GM12878 (cell line): ENCODE results near the gene MIPOL1. TPM values are rescaled to one million over a fixed set of nuclear protein-coding genes. Genes with fewer than 3 reads are reported as not detected.

ENCODE experiments used
- ATAC-seq: fragments of 200-7000 bp; cut with Tn5 transposase; 3 replicates; pipeline ENCODE4 v1.9.1; 2020; ENCODE audit warnings: mild to moderate bottlenecking, moderate library complexity
- BruUV-seq: library from RNA; stranded (reverse); fragments of 400-500 nt; replicated peaks from 2 replicates; lab custom pipeline; 2021; lab: Mats Ljungman, UMichigan
- CTCF ChIA-PET: fragments of 300-600 bp; sonication (Branson Sonifier 250); formaldehyde crosslinking; extraction: SDS; loops from one replicate; lab custom pipeline; 2021; ENCODE audit warnings: inconsistent platforms; lab: Yijun Ruan, JAX
- POLR2A ChIA-PET: fragments of 350-600 bp; formaldehyde crosslinking; extraction: SDS; loops from one replicate; lab custom pipeline; 2021; ENCODE audit warnings: inconsistent platforms; lab: Charles Lee
- RAD21 ChIA-PET: fragments of 300-600 bp; sonication (Branson Sonifier 250); formaldehyde crosslinking; loops from one replicate; lab custom pipeline; 2023; ENCODE audit warnings: antibody characterized with exemption; ENCODE audit not compliant: unreplicated experiment; lab: Charles Lee
- SMC1A ChIA-PET: fragments of 300-600 bp; sonication (Branson Sonifier 250); formaldehyde crosslinking; loops from one replicate; lab custom pipeline; 2023; ENCODE audit not compliant: unreplicated experiment, uncharacterized antibody; lab: Charles Lee
- DNase-seq: peaks from one replicate; pipeline ENCODE4 v3.0.0-alpha.2; 2011; ENCODE audit warnings: low read depth, low spot score
- FAIRE-seq: peaks from 3 replicates; lab custom pipeline; 2011; peaks lifted over from hg19 to GRCh38; lab: Jason Lieb, UNC
- H2AFZ ChIP-seq: 2 replicates; pipeline ENCODE4 v1.6.0; 2011; ENCODE audit warnings: low read depth, low read length, control low read depth; ENCODE audit not compliant: control insufficient read depth
- H3K27ac ChIP-seq: 2 replicates; pipeline ENCODE4 v1.5.1; 2011; ENCODE audit warnings: control low read depth; ENCODE audit not compliant: control insufficient read depth, insufficient read depth
- H3K27me3 ChIP-seq, 2 experiments: replicated peaks in 1 of 2; 2 replicates each; pipeline versions ENCODE4 v1.6.0 to v1.6.1; 2011; ENCODE audit warnings: low read length in 1 of 2; ENCODE audit not compliant: control insufficient read depth in 2 of 2, insufficient read depth in 2 of 2
- H3K36me3 ChIP-seq, 2 experiments: 2 replicates each; pipeline ENCODE4 v1.5.1; 2011; ENCODE audit warnings: low read length in 1 of 2; ENCODE audit not compliant: control insufficient read depth in 2 of 2, insufficient read depth in 2 of 2
- H3K4me1 ChIP-seq: 2 replicates; pipeline ENCODE4 v1.6.1; 2011; ENCODE audit warnings: mild to moderate bottlenecking, low read length, moderate library complexity, mixed read lengths; ENCODE audit not compliant: control insufficient read depth, insufficient read depth
- H3K4me2 ChIP-seq: 2 replicates; pipeline ENCODE4 v1.6.0; 2011; ENCODE audit warnings: control low read depth; ENCODE audit not compliant: control insufficient read depth, insufficient read depth
- H3K4me3 ChIP-seq: fragments of 200-600 bp; sonication (generic); 2 replicates; pipeline ENCODE4 v1.5.1; 2016
- H3K79me2 ChIP-seq: 2 replicates; pipeline ENCODE4 v1.6.0; 2011; ENCODE audit warnings: low read length; ENCODE audit not compliant: control insufficient read depth, insufficient read depth
- H3K9ac ChIP-seq: 2 replicates; pipeline ENCODE4 v1.8.0; 2011; ENCODE audit warnings: low read length, control low read depth, mixed read lengths; ENCODE audit not compliant: control insufficient read depth, insufficient read depth
- H3K9me3 ChIP-seq: replicated peaks from 3 replicates; pipeline ENCODE4 v1.5.1; 2011; ENCODE audit warnings: mild to moderate bottlenecking, low read length; ENCODE audit not compliant: control insufficient read depth, insufficient read depth
- H4K20me1 ChIP-seq: 2 replicates; pipeline ENCODE4 v1.6.0; 2011; ENCODE audit not compliant: control insufficient read depth, insufficient read depth
- BRCA1 ChIP-seq: IDR thresholded peaks from 2 replicates; pipeline ENCODE4 v1.6.1; 2011; ENCODE audit warnings: low read depth, low read length, improper control_type of control experiment
- CHD4 ChIP-seq: fragments of 200-600 bp; sonication (generic); IDR thresholded peaks from 2 replicates; pipeline ENCODE4 v1.6.1; 2016; ENCODE audit warnings: mild to moderate bottlenecking
- HDAC6 ChIP-seq: fragments of 200-600 bp; sonication (generic); IDR thresholded peaks from one replicate; pipeline ENCODE4 v1.8.0; 2017; ENCODE audit warnings: antibody characterized with exemption; ENCODE audit not compliant: unreplicated experiment
- KLF5 ChIP-seq: fragments of 450-650 bp; IDR thresholded peaks from 2 replicates; pipeline ENCODE4 v1.6.1; 2014; ENCODE audit warnings: mild to moderate bottlenecking; ENCODE audit not compliant: partially characterized antibody
- MXI1 ChIP-seq: fragments of 150-350 bp; IDR thresholded peaks from 2 replicates; pipeline ENCODE4 v1.6.1; 2011; ENCODE audit warnings: low read depth, mild to moderate bottlenecking, inconsistent platforms, low read length, improper control_type of control experiment
- NR2C2 ChIP-seq: IDR thresholded peaks from 2 replicates; pipeline ENCODE4 v1.6.1; 2011; ENCODE audit warnings: borderline replicate concordance, low read depth; ENCODE audit not compliant: control insufficient read depth, insufficient read length
- SREBF2 ChIP-seq: IDR thresholded peaks from 2 replicates; pipeline ENCODE4 v1.6.1; 2012; ENCODE audit warnings: mild to moderate bottlenecking, low read length
- ZNF622 ChIP-seq: fragments of 450-650 bp; IDR thresholded peaks from 2 replicates; pipeline ENCODE4 v1.6.1; 2017; ENCODE audit warnings: mild to moderate bottlenecking, inconsistent platforms
- WGBS: methylation state at CpG from one replicate; pipeline ENCODE4 v1.1.6; 2016; ENCODE audit warnings: low lambda C conversion rate; ENCODE audit not compliant: insufficient replicate concordance, insufficient coverage; ENCODE audit errors: missing lambda C conversion rate; 5-methylcytosine and 5-hydroxymethylcytosine counted together
- in situ Hi-C: fragments of 300-500 bp; cut with MboI; formaldehyde crosslinking; loops from 9 replicates; pipeline ENCODE4 v1.14.3; 2018; ENCODE audit warnings: mixed read lengths
- intact Hi-C: fragments of 100-400 bp; cut with micrococcal nuclease; formaldehyde crosslinking; loops from one replicate; pipeline ENCODE4 v1.14.2; 2022; ENCODE audit not compliant: unreplicated experiment
- polyA plus RNA-seq, 11 experiments: library from polyadenylated mRNA; depleted of rRNA in 4 of 11; unstranded in 6 of 11; stranded (reverse) in 5 of 11; fragments of >200 nt; fragmentation: Nextera tagmentation in 4 of 11; fragmentation: Illumina TruSeq in 1 of 11; extraction: Ambion mirVana in 4 of 11; extraction: Trizol in 1 of 11; gene quantifications; 1 replicate in 1 of 11; 2 replicates in 10 of 11; pipeline versions ENCODE4 v1.2.1 to v1.2.3, GENCODE V29; 2011 to 2016; ENCODE audit warnings: inconsistent platforms in 2 of 11, missing spikeins in 2 of 11, low read depth in 1 of 11
- total RNA-seq, 4 experiments: library from RNA; depleted of rRNA in 3 of 4; stranded (reverse); fragments of >200 nt in 3 of 4; fragmentation: Illumina TruSeq in 1 of 4; extraction: Trizol in 1 of 4; gene quantifications; 2 replicates each; pipeline versions ENCODE4 v1.2.1 to v1.2.3, GENCODE V29; 2013 to 2021
- TF ChIP-seq, protein P1 (sequence below): IDR thresholded peaks from 2 replicates; pipeline ENCODE4 v1.6.1; 2011; ENCODE audit warnings: borderline replicate concordance, low read depth, mild to moderate bottlenecking, moderate library complexity, low read length; ENCODE audit not compliant: insufficient read depth, poor library complexity, severe bottlenecking
- TF ChIP-seq, protein P2 (sequence below): fragments of 450-650 bp; IDR thresholded peaks from 2 replicates; pipeline ENCODE4 v1.6.1; 2017; ENCODE audit warnings: antibody characterized with exemption, mild to moderate bottlenecking, moderate library complexity
- TF ChIP-seq, protein P3 (sequence below): IDR thresholded peaks from 2 replicates; pipeline ENCODE4 v1.6.1; 2011; ENCODE audit warnings: low read depth, mild to moderate bottlenecking, low read length, moderate library complexity, borderline replicate concordance; ENCODE audit errors: extremely low read depth

Gene MIPOL1
- total and polyA plus RNA-seq, 10 of the 15 experiments (the other 5 are each of a cell fraction or from before 2014, with no cell fraction given) = 0.06 TPM; not detected in 9

DNA sequence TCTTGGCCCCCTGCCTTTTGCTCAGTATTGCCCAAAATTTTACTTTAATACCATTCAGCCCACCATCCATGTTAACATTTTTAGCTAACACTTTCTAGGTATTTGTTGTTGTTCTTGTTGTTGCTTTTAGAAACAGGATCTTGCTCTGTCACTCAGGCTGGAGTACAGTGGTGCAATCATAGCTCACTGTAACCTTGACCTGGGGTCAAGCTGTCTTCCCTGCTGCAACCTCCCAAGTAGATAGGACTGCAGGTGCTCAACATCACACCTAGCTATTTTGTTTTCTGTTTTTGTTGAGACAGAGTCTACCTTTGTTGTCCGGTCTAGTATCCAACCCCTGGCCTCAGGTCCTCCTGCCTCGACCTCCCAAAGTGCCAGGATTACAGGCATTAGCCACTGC is 4.0 kb downstream of the MIPOL1 start:
- ChIA-PET RAD21 (no interaction called here), CTCF (interaction anchor here (1.6 kb wide), 1 partner anchor 29 kb away, joined by 4 read pairs; no protein-coding TSS in a partner anchor), POLR2A (no interaction called here), SMC1A (no interaction called here)
- H3K79me2 ChIP-seq = no peaks in the 10 kb centered on the region
- WGBS = 3% methylated on average over 2 of the region's 2 CpGs
- TF ChIP-seq HDAC6 = no peak
- TF ChIP-seq, protein P1, sequence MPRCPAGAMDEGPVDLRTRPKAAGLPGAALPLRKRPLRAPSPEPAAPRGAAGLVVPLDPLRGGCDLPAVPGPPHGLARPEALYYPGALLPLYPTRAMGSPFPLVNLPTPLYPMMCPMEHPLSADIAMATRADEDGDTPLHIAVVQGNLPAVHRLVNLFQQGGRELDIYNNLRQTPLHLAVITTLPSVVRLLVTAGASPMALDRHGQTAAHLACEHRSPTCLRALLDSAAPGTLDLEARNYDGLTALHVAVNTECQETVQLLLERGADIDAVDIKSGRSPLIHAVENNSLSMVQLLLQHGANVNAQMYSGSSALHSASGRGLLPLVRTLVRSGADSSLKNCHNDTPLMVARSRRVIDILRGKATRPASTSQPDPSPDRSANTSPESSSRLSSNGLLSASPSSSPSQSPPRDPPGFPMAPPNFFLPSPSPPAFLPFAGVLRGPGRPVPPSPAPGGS = no peak
- no peak for TF ChIP-seq ZNF622
- TF ChIP-seq, protein P2, sequence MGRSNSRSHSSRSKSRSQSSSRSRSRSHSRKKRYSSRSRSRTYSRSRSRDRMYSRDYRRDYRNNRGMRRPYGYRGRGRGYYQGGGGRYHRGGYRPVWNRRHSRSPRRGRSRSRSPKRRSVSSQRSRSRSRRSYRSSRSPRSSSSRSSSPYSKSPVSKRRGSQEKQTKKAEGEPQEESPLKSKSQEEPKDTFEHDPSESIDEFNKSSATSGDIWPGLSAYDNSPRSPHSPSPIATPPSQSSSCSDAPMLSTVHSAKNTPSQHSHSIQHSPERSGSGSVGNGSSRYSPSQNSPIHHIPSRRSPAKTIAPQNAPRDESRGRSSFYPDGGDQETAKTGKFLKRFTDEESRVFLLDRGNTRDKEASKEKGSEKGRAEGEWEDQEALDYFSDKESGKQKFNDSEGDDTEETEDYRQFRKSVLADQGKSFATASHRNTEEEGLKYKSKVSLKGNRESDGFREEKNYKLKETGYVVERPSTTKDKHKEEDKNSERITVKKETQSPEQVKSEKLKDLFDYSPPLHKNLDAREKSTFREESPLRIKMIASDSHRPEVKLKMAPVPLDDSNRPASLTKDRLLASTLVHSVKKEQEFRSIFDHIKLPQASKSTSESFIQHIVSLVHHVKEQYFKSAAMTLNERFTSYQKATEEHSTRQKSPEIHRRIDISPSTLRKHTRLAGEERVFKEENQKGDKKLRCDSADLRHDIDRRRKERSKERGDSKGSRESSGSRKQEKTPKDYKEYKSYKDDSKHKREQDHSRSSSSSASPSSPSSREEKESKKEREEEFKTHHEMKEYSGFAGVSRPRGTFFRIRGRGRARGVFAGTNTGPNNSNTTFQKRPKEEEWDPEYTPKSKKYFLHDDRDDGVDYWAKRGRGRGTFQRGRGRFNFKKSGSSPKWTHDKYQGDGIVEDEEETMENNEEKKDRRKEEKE = no peak
- no peak for TF ChIP-seq NR2C2
- TF ChIP-seq CHD4 = no peak
- TF ChIP-seq KLF5 = no peak
- no peak for TF ChIP-seq MXI1
- TF ChIP-seq BRCA1 = no peak
- TF ChIP-seq, protein P3, sequence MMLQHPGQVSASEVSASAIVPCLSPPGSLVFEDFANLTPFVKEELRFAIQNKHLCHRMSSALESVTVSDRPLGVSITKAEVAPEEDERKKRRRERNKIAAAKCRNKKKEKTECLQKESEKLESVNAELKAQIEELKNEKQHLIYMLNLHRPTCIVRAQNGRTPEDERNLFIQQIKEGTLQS = no peak
- no peak for TF ChIP-seq SREBF2
- H3K27ac ChIP-seq = no peak overlapping the region
- in situ Hi-C loops = no loop called here
- no peaks in the 10 kb centered on the region for H3K36me3 ChIP-seq
- FAIRE-seq (no peak), DNase-seq (no peak), ATAC-seq (no peak)
- no peaks in the 10 kb centered on the region; the same call in 2 of the 3 replicates for H3K9me3 ChIP-seq
- no peaks in the 10 kb centered on the region for H3K27me3 ChIP-seq
- no peak overlapping the region for H3K4me2 ChIP-seq
- no peaks in the 10 kb centered on the region for H4K20me1 ChIP-seq
- H3K4me3 ChIP-seq = no peak overlapping the region
- BruUV-seq = no TSS peak
- no peak overlapping the region for H2AFZ ChIP-seq
- intact Hi-C loops = no loop called here
- no peaks in the 10 kb centered on the region for H3K4me1 ChIP-seq
- H3K9ac ChIP-seq = no peak overlapping the region
